Gastroesophageal sphincter (tissue), 3 donors: Measurements from ENCODE around the gene COG5.

ENCODE experiments used
- POLR2A ChIP-seq, 2 donors: fragments of 450-650 bp; IDR thresholded peaks; one replicate each; pipeline ENCODE4 v1.6.1; 2017; ENCODE audit warnings: antibody characterized with exemption in 2 of 2, mild to moderate bottlenecking in 2 of 2, moderate library complexity in 1 of 2
- TF ChIP-seq, protein P1 (sequence below), 4 experiments: fragments of 200-600 bp in 2 of 4; fragments of 450-650 bp in 2 of 4; sonication (generic) in 1 of 4; IDR thresholded peaks; one replicate each; pipeline ENCODE4 v1.5.1; 2017 to 2019; ENCODE audit warnings: antibody characterized with exemption in 4 of 4, mild to moderate bottlenecking in 2 of 4, moderate library complexity in 2 of 4

DNA sequence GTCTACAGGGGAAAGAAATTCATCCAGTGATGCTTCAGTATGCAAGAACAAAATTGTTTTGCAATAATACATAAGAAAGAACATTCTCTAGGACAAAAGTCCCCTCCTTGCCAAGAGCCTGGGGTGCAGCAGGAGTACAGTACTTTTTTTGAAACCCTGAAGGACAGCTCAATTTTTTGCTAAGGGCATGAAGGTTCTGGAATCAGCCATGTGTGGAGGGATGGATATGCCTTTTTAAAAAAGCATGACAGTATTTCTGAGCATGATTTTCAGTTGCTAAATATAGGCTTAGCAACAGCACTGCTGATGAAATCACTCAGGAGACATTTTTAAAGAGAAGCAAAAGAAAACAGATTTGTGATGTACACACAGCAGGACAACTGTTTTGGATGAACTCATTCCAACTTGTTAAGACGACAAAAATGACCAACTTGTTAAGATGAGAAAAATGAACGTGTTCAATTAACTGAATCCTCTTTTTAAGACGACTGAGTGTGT, 355.6 kb downstream of the COG5 start:
- no peak for TF ChIP-seq POLR2A (IDR thresholded peaks at IDR 0.05)
- TF ChIP-seq, protein P1, sequence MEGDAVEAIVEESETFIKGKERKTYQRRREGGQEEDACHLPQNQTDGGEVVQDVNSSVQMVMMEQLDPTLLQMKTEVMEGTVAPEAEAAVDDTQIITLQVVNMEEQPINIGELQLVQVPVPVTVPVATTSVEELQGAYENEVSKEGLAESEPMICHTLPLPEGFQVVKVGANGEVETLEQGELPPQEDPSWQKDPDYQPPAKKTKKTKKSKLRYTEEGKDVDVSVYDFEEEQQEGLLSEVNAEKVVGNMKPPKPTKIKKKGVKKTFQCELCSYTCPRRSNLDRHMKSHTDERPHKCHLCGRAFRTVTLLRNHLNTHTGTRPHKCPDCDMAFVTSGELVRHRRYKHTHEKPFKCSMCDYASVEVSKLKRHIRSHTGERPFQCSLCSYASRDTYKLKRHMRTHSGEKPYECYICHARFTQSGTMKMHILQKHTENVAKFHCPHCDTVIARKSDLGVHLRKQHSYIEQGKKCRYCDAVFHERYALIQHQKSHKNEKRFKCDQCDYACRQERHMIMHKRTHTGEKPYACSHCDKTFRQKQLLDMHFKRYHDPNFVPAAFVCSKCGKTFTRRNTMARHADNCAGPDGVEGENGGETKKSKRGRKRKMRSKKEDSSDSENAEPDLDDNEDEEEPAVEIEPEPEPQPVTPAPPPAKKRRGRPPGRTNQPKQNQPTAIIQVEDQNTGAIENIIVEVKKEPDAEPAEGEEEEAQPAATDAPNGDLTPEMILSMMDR (IDR thresholded peaks at IDR 0.05) = no peak
